ENCODE results near the gene TCF7L2.

The TCF7L2 gene

GRCh38 chr10:112911206-112911605, 38.8 kb upstream of the TCF7L2 start:
- H3K4me3 ChIP-seq (replicated peaks; ENCODE audit: low read depth, low read length): no peak overlapping the region
- no peak for DNase-seq (ENCODE audit: extremely low read depth, insufficient read length)
- H3K36me3 ChIP-seq (ENCODE audit: control insufficient read depth, insufficient read depth, low read length): no peaks in the 10 kb centered on the region
- TF ChIP-seq, protein P1, sequence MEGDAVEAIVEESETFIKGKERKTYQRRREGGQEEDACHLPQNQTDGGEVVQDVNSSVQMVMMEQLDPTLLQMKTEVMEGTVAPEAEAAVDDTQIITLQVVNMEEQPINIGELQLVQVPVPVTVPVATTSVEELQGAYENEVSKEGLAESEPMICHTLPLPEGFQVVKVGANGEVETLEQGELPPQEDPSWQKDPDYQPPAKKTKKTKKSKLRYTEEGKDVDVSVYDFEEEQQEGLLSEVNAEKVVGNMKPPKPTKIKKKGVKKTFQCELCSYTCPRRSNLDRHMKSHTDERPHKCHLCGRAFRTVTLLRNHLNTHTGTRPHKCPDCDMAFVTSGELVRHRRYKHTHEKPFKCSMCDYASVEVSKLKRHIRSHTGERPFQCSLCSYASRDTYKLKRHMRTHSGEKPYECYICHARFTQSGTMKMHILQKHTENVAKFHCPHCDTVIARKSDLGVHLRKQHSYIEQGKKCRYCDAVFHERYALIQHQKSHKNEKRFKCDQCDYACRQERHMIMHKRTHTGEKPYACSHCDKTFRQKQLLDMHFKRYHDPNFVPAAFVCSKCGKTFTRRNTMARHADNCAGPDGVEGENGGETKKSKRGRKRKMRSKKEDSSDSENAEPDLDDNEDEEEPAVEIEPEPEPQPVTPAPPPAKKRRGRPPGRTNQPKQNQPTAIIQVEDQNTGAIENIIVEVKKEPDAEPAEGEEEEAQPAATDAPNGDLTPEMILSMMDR (IDR thresholded peaks at IDR 0.05; ENCODE audit: insufficient read depth, low read length, poor library complexity, severe bottlenecking): no peak
- no peaks in the 10 kb centered on the region; the same call in 1 of the 2 replicates for H3K27me3 ChIP-seq (replicated peaks; ENCODE audit: control insufficient read depth, insufficient read depth, low read length)

- DNase-seq (ENCODE audit: extremely low read depth, insufficient read length): no peak
- TF ChIP-seq, protein P1 (IDR thresholded peaks at IDR 0.05; ENCODE audit: insufficient read depth, low read length, poor library complexity, severe bottlenecking): no peak
- H3K36me3 ChIP-seq (ENCODE audit: control insufficient read depth, insufficient read depth, low read length): no peaks in the 10 kb centered on the region
- no peak overlapping the region for H3K4me3 ChIP-seq (replicated peaks; ENCODE audit: low read depth, low read length)
- H3K27me3 ChIP-seq (replicated peaks; ENCODE audit: control insufficient read depth, insufficient read depth, low read length): no peaks in the 10 kb centered on the region; the same call in 1 of the 2 replicates
Observed at GRCh38 chr10:112912410-112912928, 37.6 kb upstream of the TCF7L2 start.

- DNase-seq (ENCODE audit: extremely low read depth, insufficient read length): no peak
- no peaks in the 10 kb centered on the region; the same call in 1 of the 2 replicates for H3K27me3 ChIP-seq (replicated peaks; ENCODE audit: control insufficient read depth, insufficient read depth, low read length)
- TF ChIP-seq, protein P1 (IDR thresholded peaks at IDR 0.05; ENCODE audit: insufficient read depth, low read length, poor library complexity, severe bottlenecking): no peak
- no peak overlapping the region for H3K4me3 ChIP-seq (replicated peaks; ENCODE audit: low read depth, low read length)
- no peaks in the 10 kb centered on the region for H3K36me3 ChIP-seq (ENCODE audit: control insufficient read depth, insufficient read depth, low read length)
Observed at GRCh38 chr10:112913255-112913654, 36.8 kb upstream of the TCF7L2 start.

DNA sequence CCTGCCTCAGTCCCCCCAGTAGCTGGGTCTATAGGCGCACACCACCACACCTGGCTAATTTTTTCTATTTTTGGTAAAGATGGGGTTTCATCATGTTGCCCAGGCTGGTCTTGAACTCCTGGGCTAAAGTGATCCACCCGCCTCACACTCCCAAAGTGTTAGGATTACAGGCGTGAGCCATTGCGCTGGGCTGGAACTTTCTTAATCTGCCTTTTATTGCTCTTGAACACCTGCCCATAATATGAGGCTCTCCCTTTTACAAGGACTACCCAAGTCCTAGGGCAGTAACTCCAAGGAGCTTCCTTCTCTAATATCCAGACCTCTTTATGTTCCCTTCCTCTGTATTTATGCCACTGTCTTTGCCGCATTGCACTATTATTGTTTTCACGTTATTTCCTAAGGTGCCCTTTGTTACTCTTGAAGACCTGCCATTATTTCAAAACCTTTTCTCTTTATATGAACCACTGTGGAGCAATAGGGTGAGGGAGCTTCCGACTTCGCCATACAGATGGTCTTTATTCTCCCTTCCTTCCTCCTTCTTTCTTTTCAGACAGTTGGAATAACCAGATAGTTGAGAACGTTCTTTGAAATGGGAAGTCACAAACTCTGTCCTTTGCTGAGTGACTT, 36.3 kb upstream of the TCF7L2 start:
- Histone ChIP-seq H3K4me3 (replicated peaks; ENCODE audit: low read depth, low read length) (no peak overlapping the region), H3K36me3 (ENCODE audit: control insufficient read depth, insufficient read depth, low read length) (no peaks in the 10 kb centered on the region), H3K27me3 (replicated peaks; ENCODE audit: control insufficient read depth, insufficient read depth, low read length) (no peaks in the 10 kb centered on the region; the same call in 1 of the 2 replicates)
- TF ChIP-seq, protein P1 (IDR thresholded peaks at IDR 0.05; ENCODE audit: insufficient read depth, low read length, poor library complexity, severe bottlenecking): no peak
- DNase-seq (ENCODE audit: extremely low read depth, insufficient read length): no peak

DNA sequence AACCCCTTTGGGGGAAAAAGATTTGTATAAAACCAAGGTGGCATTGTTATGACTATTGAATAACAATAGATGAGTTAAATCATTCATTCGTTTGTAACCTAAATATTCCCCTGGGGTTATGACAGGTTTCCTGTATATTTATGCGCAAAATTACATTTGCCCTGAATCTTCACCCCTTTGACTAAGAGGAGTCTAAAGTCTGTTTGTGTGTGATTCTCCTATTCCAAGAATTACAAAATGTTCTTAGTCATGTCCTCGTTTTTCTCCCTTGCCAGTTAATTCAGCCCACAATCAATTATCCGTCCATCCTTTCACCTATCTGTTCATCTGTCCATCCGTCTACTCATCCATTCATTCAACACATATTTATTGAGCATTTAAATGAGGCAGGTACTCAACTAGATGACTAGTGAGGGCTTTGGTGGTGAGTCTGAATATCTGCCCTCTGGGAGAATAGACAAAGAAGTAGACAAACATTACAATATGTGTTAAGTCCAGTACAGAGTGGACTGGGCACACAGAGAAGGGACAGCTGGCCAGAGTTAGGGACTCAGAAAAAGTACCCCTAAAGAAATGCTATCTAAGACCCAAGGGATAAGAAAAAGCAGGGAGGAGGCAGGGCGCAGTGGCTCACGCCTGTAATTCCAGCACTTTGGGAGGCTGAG, 35.6 kb upstream of the TCF7L2 start:
- H3K4me3 ChIP-seq (replicated peaks; ENCODE audit: low read depth, low read length): no peak overlapping the region
- no peaks in the 10 kb centered on the region for H3K27me3 ChIP-seq (replicated peaks; ENCODE audit: control insufficient read depth, insufficient read depth, low read length)
- DNase-seq (ENCODE audit: extremely low read depth, insufficient read length): no peak
- TF ChIP-seq, protein P1 (IDR thresholded peaks at IDR 0.05; ENCODE audit: insufficient read depth, low read length, poor library complexity, severe bottlenecking): no peak
- no peaks in the 10 kb centered on the region for H3K36me3 ChIP-seq (ENCODE audit: control insufficient read depth, insufficient read depth, low read length)
